GM19043 (cell line): Measurements from ENCODE around the gene RNF175.
A peak's percentile ranks its signal among the peaks of the same experiment; 100 is the strongest.

Experiments
- ATAC-seq: cut with Tn5 transposase; IDR thresholded peaks from one replicate; pipeline ENCODE4 v1.9.1; 2021; ENCODE audit warnings: low read depth; ENCODE audit not compliant: unreplicated experiment

RNF175 gene

DNA sequence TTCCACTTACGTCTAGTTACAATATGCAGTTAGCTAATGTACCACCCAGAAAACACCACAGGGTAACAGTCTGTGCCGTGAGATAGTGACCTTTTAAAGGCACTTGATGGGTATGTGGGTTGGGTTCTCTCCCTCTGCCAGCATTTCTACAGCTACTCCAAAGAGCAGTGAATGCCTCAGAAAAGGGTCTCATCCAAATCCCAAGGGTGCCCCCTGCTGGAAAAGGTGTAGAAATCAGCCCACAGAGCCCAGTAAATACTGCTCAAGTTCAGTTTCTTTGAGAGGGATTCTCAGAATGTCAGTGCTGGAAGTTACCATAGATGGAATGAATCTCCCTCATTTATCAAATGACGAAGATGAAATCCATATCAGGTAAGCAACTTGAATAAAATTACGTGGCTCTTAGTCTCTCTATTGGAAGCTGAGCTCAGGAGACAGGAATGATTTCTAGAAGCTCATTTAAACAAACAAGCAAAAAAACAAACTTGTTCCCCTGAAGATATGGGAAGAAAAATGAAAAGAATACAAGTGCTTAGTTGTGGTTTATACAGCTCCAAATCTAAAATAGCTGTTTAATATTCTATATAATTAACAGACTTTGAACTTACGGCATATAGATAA lies 9.5 kb downstream of the RNF175 start:
- peak; percentile 89 for ATAC-seq

DNA sequence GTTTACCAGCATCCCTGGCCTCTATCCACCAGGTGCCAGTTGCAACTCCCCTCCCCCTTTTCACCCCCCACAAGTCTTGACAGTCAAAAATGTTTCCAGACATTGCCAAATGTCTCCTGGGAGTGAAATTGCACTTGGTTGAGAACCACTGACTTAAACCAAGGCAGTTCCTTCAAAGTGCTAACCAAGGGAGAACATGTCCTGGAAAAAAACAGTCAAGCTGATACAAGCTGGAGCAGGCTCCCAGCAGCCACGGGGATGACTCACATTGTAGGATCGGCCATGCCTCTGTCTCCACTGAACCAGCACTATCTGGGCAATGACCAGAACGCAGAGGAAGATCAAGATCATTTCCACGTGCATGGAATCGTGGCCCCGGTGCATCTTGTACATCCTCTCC lies 11.4 kb downstream of the RNF175 start:
- no peak for ATAC-seq

DNA sequence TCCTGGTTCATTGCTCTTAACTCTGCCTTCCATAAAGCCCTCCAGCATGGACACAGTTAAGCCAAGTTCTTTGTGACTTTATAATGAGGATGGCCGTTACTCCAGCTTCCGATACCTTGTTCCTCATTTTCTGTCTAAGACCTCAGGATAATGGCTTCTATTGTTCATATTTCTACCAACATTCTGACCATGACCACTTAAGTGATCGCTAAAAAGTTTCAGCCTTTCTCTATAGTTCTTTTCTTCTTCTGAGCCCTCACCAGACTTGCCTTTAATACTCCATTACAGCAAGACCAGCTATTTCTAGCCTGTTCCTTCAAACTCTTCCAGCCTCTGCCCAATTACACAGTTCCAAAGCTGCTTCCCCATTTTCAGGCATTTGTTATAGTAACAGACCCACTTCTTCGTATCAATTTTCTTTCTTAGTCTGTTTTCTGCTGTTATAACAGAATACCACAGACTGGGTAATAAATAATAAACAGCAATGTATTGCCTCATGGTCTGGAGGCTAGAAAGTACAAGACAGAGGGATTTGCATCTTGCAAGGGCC lies 12.3 kb downstream of the RNF175 start:
- ATAC-seq: no peak

DNA sequence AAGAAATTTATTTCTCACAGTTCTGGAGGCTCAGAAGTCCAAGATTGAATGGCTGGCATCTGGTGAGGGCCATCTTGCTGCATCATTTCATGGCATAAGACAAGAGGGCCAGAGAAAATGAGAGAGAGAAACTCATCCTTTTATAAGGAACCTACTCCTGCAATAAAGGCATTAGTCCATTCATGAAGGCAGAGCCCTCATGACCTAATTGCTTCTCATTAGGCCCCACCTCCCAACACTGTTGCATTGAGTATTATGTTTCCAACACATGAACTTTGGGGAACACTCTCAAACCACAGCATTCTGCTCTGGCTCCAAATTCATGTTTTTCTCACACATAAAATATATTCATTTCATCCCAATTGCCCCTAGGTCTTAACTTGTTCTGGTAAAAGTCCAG lies 14.2 kb downstream of the RNF175 start:
- ATAC-seq: no peak

DNA sequence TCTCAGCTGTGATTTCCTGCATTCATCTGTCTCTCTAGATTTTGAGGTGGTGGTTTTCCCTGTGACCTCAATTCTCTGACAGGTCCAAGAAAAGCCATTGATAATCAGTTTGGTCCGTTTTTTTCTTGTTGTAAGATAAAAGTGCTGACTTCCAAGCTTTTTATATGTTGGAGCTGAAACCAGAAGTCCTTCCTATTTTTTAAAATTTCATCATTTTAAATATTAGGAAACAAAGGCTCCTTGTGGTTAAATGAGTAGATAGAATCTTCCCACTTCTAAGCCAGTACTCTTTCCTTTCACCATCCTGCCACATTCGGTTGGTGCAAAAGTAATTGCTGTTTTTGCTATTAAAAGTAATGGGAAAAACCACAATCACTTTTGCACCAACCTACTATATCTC lies 18.3 kb downstream of the RNF175 start:
- ATAC-seq: no peak

DNA sequence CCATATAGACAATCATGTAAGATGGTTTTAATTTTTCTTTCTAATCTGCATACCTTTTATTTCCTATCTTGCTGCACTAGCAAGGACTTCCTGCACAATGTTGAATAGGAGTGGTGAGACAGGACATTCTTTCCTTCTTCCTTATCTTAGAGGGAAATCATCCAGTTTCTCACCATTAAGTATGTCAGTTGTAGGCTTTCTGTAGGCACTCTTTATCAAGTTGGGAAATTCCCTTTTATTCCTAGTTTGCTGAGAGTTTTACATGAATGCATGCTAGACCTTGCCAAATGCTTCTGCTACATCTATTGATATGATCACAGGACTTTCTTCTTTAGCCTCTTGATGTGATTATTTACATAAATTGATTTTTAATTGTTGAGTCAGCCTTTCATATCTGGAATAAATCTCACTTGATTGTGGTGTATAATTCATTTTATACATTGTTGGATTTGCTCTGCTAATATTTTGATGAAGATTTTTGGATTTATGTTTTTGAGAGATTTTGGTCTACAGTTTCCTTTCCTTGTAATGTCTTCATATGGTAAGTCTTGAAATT lies 23.8 kb downstream of the RNF175 start:
- ATAC-seq: no peak

DNA sequence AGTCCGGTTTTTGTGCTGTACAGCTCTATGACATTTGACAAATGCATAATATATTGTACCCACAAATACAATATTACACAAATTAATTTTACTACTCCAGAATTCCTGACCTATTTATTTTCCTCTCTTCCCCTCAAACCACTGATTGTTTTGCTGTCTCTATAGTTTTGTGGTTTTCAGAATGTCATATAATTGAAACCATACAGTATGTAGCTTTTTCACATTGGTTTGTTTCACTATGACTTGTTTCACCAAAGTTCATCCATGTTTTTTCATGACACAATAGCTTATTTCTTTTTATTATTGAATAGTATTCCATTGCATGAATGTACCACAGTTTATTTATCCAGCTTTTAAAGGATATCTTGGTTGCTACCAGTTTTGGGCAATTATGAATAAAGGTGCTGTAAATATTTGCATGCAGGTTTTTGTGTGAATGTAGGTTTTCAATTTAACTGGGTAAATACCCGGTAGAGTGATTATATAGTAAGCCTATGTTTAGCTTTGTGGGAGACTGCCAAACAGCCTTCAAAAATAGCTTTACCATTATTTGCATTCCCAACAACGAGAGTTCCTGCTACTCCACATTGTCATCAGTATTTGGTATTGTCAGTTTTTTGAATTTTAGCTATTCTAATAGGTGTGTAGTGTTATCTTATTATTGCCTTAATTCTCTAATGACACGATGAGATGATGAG lies 25.9 kb downstream of the RNF175 start:
- peak; percentile 64 for ATAC-seq

DNA sequence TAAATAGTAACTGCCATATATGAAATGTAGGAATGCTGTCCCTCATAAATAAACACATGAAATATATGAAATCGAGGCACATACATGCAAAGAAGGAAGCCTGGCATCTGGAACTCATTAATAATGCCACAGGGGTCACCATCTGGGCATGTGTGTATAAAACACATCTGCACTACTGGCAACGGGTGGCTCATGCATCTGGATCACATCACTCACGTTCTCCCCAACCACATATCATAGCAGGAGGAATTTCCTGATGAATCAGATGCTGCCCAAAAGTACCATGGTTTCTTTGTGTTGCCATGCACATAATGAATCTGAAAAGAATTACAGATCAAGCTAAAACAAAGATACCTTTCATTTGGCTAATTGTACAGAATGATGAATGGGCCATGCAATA lies 28.6 kb downstream of the RNF175 start:
- ATAC-seq: no peak

DNA sequence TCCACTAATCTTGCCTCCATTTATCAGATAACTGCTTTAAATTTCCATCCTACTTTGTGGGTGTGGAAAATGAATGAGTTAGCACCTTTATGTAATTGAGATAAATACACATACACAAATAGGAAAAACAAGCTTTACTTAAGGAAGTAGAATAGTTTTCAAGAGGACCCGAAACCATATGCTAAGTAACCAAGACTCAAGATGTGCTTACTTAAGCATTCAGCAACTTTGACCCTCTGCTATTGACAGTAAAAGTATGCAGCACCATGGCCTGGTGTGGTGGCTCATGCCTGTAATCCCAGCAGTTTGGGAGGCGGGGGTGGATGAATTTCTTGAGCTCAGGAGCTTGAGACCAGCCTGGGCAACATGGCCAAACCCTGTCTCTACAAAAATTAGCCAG lies 29.9 kb downstream of the RNF175 start:
- ATAC-seq: no peak

DNA sequence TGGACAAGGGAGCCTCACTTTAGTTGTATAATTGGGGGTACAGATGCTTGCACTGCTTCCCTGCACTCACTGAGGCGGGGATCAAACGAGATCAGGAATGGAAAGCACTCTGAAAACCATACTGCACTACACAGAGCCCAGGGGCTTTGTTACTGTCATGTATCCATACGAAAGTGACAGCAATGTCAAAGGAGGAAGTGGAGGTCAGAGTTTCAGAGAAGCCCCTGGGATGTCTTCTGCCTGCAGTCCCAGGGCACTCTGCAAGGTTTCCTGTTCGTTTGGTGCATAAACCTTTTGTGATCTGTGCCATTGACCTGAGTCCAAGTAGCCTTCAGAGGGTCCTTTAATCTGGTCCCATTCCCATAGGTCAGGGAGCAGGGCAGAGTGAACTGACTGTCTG lies 31.2 kb downstream of the RNF175 start:
- peak; percentile 45 for ATAC-seq

DNA sequence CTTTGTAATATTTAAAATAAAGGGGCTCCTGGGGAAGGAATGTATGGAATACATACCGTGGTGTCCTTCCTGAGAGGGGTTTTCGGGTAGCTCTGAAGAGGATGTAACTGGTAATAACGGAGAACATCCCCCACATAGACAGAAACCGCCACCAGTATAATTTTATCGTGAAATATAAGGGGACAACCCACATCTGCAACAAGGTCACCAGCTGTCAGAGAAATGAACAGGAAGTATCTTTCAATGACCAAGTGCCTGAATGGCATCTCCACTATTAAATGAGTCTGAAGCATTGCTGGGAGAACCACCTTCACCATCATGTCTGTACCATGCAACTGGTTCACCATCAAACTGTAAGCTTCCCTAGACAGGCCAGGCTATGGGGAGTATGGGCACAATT lies 31.7 kb downstream of the RNF175 start:
- ATAC-seq: peak; percentile 25

DNA sequence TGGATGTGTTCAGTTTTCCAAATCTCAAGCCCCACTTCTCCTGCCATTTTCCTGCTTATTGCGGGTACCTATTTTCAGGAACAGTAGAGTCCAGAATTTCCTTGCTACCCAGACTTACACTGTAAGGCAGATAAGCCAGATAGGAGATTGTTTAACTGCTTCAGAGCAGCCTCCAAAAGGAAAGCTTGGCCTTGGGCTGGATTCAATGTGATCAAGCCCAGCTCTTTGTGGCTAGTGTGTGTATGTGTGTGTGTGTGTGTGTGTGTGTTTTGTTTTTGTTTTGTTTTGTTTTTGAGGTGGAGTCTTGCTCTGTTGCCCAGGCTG lies 34.0 kb downstream of the RNF175 start:
- ATAC-seq: no peak

DNA sequence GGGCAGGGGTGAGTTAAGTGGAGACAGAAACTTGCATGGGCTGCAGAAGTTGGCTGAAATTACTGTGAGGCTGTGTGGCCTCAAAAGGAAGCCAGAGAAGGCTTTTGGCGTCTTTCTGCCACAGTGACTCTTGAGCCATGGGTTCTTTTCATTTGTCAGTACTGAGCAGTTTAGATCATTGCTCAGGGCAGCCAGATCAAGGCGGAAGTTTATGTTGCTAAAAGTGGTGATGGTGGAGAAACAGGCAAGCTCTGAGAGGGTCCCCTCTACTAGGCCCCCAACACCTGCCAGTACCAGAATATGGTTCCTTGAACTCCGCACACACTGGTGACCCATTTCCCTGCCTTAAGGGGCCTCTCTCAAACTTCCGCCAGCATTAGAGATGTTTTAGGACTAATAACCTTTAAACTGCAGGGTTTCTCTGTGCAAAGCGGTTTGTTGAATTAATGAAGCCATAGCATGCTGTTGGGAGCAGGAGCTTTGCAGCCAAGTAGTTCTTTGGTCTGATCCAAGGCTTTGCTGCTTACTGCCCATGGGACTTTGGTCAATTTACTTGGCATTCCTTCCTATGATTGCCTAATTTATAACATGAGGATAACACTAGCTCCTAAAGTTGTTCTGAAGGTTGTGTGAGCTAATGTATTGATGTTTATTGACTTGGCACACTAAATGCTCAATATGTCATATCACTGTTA lies 34.5 kb downstream of the RNF175 start:
- ATAC-seq: no peak

DNA sequence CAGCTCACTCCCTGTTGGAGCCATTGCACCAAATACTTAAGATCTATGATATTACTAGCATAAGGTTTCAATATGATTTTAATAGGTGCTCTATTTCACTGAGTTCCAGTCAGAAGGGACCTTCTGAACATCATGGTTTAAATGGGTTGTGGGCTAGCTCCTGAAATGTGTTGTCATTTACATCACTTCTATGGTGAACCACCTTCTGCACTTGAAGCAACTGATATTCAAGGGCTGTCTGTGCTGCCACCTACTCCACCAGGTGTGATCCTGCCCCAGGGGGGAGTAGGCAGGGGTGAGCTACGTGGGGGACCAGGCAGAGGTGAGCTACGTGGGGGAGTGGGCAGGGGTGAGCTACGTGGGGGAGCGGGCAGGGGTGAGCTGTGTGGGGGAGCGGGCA lies 35.2 kb downstream of the RNF175 start:
- no peak for ATAC-seq

DNA sequence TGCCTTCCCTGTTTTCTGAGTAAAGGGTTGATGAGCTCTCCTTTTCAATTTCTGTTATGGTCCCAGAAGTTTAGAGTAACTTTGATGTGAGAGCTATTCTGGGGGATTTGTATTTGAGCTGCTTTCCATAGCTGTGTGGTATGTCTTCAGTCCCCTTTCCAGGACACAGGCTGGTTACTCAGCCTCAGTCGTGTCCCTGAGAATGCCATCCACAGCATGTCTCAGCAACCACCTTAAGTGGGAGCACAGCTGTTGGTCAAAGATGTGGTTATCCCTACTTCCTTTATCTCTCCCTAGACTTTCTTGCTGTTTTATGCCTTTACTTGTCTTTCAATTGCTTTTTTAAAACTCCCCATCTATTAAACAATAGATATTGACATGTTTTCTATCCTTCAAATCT lies 37.8 kb downstream of the RNF175 start:
- ATAC-seq: no peak

DNA sequence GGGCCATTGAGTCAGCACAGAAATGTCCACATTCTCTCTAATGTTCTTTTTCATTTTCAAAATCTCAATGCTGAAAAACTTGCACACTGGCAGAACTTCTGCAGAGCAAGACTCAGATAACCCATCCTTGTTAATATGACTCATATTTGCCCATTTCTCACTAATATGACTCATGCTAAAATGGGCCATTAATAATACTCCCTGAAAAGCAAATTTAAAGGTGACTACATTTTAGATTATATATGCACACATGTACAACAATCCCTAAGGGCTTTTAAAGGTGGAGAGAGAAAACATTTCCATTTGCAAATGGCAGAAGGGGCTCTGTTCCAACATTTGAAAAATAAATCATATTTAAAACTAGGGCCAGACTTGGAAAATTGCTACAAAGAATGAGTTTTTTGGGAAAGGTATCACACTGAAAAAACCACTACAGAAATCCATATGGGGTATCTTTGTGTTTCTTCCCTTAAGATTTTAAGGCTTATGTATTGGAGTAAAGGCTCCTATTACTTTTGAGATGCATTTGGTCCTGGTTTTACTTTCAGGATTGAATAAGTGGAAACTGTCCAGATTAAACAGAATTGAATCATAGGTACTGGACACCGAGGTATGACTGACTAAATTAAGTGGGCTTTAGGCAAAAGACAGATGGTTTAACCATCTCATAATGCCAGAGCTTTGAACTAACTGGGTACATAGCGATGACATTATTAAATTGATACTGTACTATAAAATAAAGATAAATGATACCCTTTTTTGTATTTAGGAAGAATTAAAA lies 45.8 kb downstream of the RNF175 start:
- ATAC-seq: no peak

DNA sequence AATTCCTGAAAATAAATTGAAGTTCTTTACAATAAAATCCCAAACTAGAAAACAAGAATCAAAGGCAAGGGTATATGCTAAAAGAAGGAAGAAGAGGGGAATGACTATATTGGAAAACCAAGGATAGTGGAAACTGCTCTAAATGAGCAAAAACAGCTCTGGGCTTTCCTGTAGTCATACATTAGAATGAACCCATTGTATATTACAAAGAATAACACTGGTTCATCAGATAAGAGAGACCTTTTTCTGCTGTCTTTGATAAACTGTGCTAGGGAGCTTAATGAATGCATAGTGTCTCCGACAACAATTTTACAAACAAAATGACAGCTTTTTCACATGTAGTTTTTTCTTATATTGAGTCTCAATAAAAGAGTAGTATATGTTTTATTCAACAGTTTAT lies 49.1 kb downstream of the RNF175 start:
- no peak for ATAC-seq

DNA sequence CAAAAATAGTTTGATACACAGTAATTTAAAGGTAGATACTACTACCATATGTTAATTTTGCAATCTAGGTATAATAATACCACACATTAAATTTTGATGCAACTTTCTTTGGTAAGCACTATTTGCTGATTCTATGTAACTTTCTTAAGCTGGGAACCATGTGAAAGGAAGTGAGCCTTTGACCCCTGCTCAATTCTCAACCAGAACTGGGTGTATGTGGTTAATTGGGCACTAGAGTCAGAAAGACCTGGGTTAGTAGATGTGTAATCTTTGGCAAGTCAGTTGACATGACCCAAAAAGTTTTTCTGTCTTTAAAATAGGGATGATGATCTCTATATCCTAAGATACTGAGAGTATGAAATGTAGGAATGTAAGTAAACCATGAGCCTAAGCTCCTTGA lies 53.3 kb downstream of the RNF175 start:
- peak; percentile 36 for ATAC-seq

DNA sequence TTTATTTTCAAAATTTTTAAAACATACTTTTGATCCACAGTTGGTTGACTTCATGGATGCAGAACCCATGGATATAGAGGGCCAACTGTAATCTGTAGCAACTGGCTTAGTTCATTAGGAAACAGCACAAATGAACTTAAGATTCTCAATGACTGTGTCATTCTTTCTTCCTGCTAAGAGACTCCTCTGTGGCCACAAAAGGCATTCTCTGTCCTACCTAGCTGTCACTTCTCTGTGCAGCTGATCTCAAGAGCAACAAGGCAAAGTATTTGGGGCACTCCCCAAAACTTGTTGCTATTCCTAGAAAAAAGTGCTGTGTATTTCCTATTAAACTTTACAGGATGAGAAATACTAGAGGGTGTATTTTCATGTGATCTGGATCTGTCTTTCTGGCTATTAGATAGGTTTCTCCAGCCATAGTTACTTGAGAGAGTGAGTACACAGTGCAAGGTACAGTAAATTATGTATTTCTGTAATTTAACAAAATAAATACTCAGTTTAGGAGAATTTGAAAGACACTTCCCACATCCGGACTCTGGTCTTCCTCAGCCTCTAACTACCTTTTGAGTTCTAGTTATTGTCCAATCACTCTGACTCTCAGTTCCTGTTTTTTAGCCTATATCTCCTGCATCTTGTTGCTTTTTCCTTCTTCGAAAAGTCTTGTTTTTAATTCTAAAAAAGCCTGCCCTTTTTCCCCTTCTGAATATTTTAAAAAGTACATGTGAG lies 53.9 kb downstream of the RNF175 start:
- ATAC-seq: peak; percentile 76

DNA sequence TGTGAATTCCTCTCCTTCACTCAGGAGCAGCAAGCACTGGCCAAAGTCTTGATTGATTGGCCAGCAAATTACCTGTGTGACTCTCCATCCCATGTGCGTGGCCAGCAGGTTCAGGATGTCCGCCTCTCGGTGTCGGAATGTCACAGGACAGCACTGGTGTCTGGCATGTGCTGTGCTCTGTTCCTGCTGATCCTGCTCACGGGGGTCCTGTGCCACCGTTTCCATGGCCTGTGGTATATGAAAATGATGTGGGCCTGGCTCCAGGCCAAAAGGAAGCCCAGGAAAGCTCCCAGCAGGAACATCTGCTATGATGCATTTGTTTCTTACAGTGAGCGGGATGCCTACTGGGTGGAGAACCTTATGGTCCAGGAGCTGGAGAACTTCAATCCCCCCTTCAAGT lies 55.3 kb downstream of the RNF175 start:
- no peak for ATAC-seq
